ENCODE results near the gene SOCS3.
"Not testable (repeated sequence)": the region's sequence is repeated elsewhere in the genome, so short reads cannot be mapped to it uniquely, and the experiment has no call there.

The SOCS3 gene

GRCh38 chr17:78332991-78333390 is 26.9 kb downstream of the SOCS3 start:
- H3K36me3 ChIP-seq (ENCODE audit: insufficient read depth, low read length), result no peaks in the 10 kb centered on the region
- H3K27me3 ChIP-seq (ENCODE audit: control insufficient read depth in 1 of 2, insufficient read depth in 2 of 2, low read length in 2 of 2), result no peaks in the 10 kb centered on the region
- H3K9ac ChIP-seq (ENCODE audit: low read length), result no peak overlapping the region
- no peak overlapping the region for H3K4me3 ChIP-seq (ENCODE audit: low read depth in 1 of 2, low read length in 2 of 2)
- no peaks in the 10 kb centered on the region for H3K9me3 ChIP-seq (ENCODE audit: low read length)
- no peak overlapping the region for H3K27ac ChIP-seq (ENCODE audit: low read depth, low read length)
- peaks cover 8% of the 10 kb centered on the region for H3K4me1 ChIP-seq (ENCODE audit: insufficient read depth, low read length)

DNA sequence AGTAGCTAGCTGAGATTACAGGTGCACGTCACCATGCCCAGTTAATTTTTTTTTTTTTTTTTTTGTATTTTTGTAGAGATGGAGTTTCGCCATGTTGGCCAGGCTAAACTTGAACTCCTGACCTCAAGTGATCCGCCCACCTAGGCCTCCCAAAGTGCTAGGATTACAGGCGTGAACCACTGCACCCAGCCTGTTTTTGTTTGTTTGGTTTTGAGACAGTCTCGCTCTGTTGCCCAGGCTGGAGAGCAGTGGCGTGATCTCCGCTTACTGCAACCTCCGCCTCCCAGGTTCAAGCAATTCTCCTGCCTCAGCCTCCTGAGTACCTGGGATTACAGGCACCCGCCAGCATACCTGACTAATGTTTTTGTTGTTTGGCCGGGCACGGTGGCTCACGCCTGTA is 28.5 kb downstream of the SOCS3 start:
- not testable (repeated sequence) for H3K27me3 ChIP-seq (ENCODE audit: control insufficient read depth in 1 of 2, insufficient read depth in 2 of 2, low read length in 2 of 2); H3K4me3 ChIP-seq (ENCODE audit: low read depth in 1 of 2, low read length in 2 of 2); H3K27ac ChIP-seq (ENCODE audit: low read depth, low read length); H3K9ac ChIP-seq (ENCODE audit: low read length); H3K4me1 ChIP-seq (ENCODE audit: insufficient read depth, low read length); H3K9me3 ChIP-seq (ENCODE audit: low read length); H3K36me3 ChIP-seq (ENCODE audit: insufficient read depth, low read length)

DNA sequence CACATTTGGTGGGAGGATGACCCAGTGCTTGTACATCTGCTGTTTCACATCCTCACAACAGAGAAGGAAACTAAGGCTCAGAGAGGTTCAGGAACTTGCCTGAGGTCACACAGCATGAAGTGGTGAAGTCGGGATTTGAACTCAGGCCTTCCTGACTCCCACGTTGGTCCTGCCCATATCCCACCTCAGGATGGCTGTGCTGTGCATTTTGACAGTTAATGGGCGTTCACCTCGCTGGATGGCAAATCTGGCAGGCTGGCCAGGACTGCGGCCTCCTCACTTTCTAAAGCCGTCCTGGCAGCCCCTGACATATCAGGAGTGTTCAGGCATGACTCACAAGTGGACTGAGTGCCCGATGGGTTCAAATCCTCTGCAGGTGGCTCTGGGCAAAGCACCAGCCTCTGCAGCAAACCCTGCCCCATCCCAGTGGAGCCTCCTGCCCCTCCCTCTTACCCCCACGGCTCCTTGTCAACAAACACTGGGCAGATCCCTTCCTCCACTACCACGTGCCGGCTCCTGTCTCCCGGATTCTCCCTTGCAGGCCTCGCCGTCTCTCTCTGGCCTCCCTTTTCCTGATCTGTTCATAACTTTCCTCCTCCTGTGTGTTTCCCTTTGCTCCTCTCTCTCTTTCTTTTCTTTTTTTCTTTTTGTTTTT is 29.2 kb downstream of the SOCS3 start:
- no peak overlapping the region for H3K4me3 ChIP-seq (ENCODE audit: low read depth in 1 of 2, low read length in 2 of 2)
- H3K9ac ChIP-seq (ENCODE audit: low read length), result no peak overlapping the region
- H3K27ac ChIP-seq (ENCODE audit: low read depth, low read length), result peak overlapping the region; percentile 13
- H3K4me1 ChIP-seq (ENCODE audit: insufficient read depth, low read length), result peaks cover 9% of the 10 kb centered on the region
- H3K9me3 ChIP-seq (ENCODE audit: low read length), result no peaks in the 10 kb centered on the region
- no peaks in the 10 kb centered on the region for H3K36me3 ChIP-seq (ENCODE audit: insufficient read depth, low read length)
- H3K27me3 ChIP-seq (ENCODE audit: control insufficient read depth in 1 of 2, insufficient read depth in 2 of 2, low read length in 2 of 2), result no peaks in the 10 kb centered on the region

- Histone ChIP-seq H3K27me3 (ENCODE audit: control insufficient read depth in 1 of 2, insufficient read depth in 2 of 2, low read length in 2 of 2) (no peaks in the 10 kb centered on the region), H3K4me3 (ENCODE audit: low read depth in 1 of 2, low read length in 2 of 2) (no peak overlapping the region), H3K9me3 (ENCODE audit: low read length) (no peaks in the 10 kb centered on the region), H3K27ac (ENCODE audit: low read depth, low read length) (no peak overlapping the region), H3K9ac (ENCODE audit: low read length) (no peak overlapping the region), H3K36me3 (ENCODE audit: insufficient read depth, low read length) (no peaks in the 10 kb centered on the region), H3K4me1 (ENCODE audit: insufficient read depth, low read length) (peaks cover 21% of the 10 kb centered on the region)
These were observed 30.4 kb downstream of the SOCS3 start for GRCh38 chr17:78329263-78330059.

- no peak overlapping the region for H3K9ac ChIP-seq (ENCODE audit: low read length)
- no peaks in the 10 kb centered on the region for H3K27me3 ChIP-seq (ENCODE audit: control insufficient read depth in 1 of 2, insufficient read depth in 2 of 2, low read length in 2 of 2)
- H3K36me3 ChIP-seq (ENCODE audit: insufficient read depth, low read length), result no peaks in the 10 kb centered on the region
- H3K4me1 ChIP-seq (ENCODE audit: insufficient read depth, low read length), result peaks cover 37% of the 10 kb centered on the region
- H3K4me3 ChIP-seq (ENCODE audit: low read depth in 1 of 2, low read length in 2 of 2), result no peak overlapping the region
- no peak overlapping the region for H3K27ac ChIP-seq (ENCODE audit: low read depth, low read length)
- H3K9me3 ChIP-seq (ENCODE audit: low read length), result no peaks in the 10 kb centered on the region
These were observed 32.0 kb downstream of the SOCS3 start for GRCh38 chr17:78327880-78328279.

GRCh38 chr17:78325076-78325687 is 34.7 kb downstream of the SOCS3 start:
- peaks cover 33% of the 10 kb centered on the region for H3K4me1 ChIP-seq (ENCODE audit: insufficient read depth, low read length)
- H3K27me3 ChIP-seq (ENCODE audit: control insufficient read depth in 1 of 2, insufficient read depth in 2 of 2, low read length in 2 of 2), result no peaks in the 10 kb centered on the region
- no peaks in the 10 kb centered on the region for H3K36me3 ChIP-seq (ENCODE audit: insufficient read depth, low read length)
- no peaks in the 10 kb centered on the region for H3K9me3 ChIP-seq (ENCODE audit: low read length)
- peak overlapping the region; percentile 18 to 50 for H3K4me3 ChIP-seq (ENCODE audit: low read depth in 1 of 2, low read length in 2 of 2)
- H3K27ac ChIP-seq (ENCODE audit: low read depth, low read length), result peak overlapping the region; percentile 92
- peak overlapping the region; percentile 44 for H3K9ac ChIP-seq (ENCODE audit: low read length)

DNA sequence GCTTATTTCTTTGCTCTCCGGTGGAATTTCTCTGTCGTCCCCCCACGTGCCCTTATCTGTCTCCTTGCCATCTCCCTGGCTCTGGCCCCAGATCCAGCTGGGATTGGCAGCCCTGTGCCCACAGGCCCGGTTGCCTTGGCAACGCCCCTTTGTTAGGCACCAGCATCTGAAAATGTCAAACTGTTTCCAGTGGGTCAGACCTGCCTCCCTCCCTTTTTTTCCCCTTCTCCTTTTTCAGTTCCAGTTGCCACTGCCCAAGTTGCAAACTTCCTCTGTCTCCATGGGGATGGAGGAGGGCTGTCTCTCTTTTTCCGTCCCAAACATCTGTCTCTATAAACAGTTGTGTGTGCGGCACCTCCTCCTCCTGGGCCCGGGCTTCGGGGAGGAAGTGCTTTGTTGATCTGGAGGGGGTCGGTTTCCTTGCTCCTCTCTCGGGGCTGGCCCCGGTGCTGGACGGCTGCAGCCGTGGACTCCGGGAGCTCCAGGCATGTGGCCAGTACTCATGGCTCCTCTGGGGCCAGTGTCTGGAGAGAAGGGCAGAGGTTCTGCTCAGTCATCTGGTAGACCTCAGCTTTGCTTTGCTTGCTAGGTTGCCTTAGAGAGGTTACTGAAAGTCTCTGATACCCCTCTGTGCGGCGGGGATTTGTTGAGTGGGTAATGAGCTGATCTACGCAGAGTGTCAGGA is 35.3 kb downstream of the SOCS3 start:
- H3K36me3 ChIP-seq (ENCODE audit: insufficient read depth, low read length), result no peaks in the 10 kb centered on the region
- peaks cover 33% of the 10 kb centered on the region for H3K4me1 ChIP-seq (ENCODE audit: insufficient read depth, low read length)
- H3K9ac ChIP-seq (ENCODE audit: low read length), result peak overlapping the region; percentile 44
- H3K9me3 ChIP-seq (ENCODE audit: low read length), result no peaks in the 10 kb centered on the region
- H3K4me3 ChIP-seq (ENCODE audit: low read depth in 1 of 2, low read length in 2 of 2), result peak overlapping the region; percentile 18 to 50
- no peaks in the 10 kb centered on the region for H3K27me3 ChIP-seq (ENCODE audit: control insufficient read depth in 1 of 2, insufficient read depth in 2 of 2, low read length in 2 of 2)
- H3K27ac ChIP-seq (ENCODE audit: low read depth, low read length), result peak overlapping the region; percentile 92

GRCh38 chr17:78323826-78324390 is 36.0 kb downstream of the SOCS3 start:
- Histone ChIP-seq H3K4me3 (ENCODE audit: low read depth in 1 of 2, low read length in 2 of 2) (peak overlapping the region in 1 of 2 donors; percentile 50), H3K27ac (ENCODE audit: low read depth, low read length) (peak overlapping the region; percentile 92), H3K36me3 (ENCODE audit: insufficient read depth, low read length) (no peaks in the 10 kb centered on the region), H3K9ac (ENCODE audit: low read length) (peak overlapping the region; percentile 44), H3K27me3 (ENCODE audit: control insufficient read depth in 1 of 2, insufficient read depth in 2 of 2, low read length in 2 of 2) (no peaks in the 10 kb centered on the region), H3K4me1 (ENCODE audit: insufficient read depth, low read length) (peaks cover 33% of the 10 kb centered on the region), H3K9me3 (ENCODE audit: low read length) (no peaks in the 10 kb centered on the region)

- Histone ChIP-seq H3K36me3 (ENCODE audit: insufficient read depth, low read length) (no peaks in the 10 kb centered on the region), H3K9ac (ENCODE audit: low read length) (no peak overlapping the region), H3K4me3 (ENCODE audit: low read depth in 1 of 2, low read length in 2 of 2) (no peak overlapping the region), H3K9me3 (ENCODE audit: low read length) (no peaks in the 10 kb centered on the region), H3K4me1 (ENCODE audit: insufficient read depth, low read length) (peaks cover 33% of the 10 kb centered on the region), H3K27ac (ENCODE audit: low read depth, low read length) (peak overlapping the region; percentile 54), H3K27me3 (ENCODE audit: control insufficient read depth in 1 of 2, insufficient read depth in 2 of 2, low read length in 2 of 2) (no peaks in the 10 kb centered on the region)
These were observed 36.9 kb downstream of the SOCS3 start for GRCh38 chr17:78322858-78323455.

GRCh38 chr17:78322327-78322857 is 37.5 kb downstream of the SOCS3 start:
- Histone ChIP-seq H3K36me3 (ENCODE audit: insufficient read depth, low read length) (no peaks in the 10 kb centered on the region), H3K27ac (ENCODE audit: low read depth, low read length) (peak overlapping the region; percentile 54), H3K4me3 (ENCODE audit: low read depth in 1 of 2, low read length in 2 of 2) (no peak overlapping the region), H3K9me3 (ENCODE audit: low read length) (no peaks in the 10 kb centered on the region), H3K9ac (ENCODE audit: low read length) (no peak overlapping the region), H3K4me1 (ENCODE audit: insufficient read depth, low read length) (peaks cover 35% of the 10 kb centered on the region), H3K27me3 (ENCODE audit: control insufficient read depth in 1 of 2, insufficient read depth in 2 of 2, low read length in 2 of 2) (no peaks in the 10 kb centered on the region)
